B cell (primary cell): ENCODE data around the gene MED27. TPM values are rescaled to one million over a fixed set of nuclear protein-coding genes. Genes with fewer than 3 reads are reported as not detected.

Source experiments
- ATAC-seq: fragments of 200-7000 bp; cut with Tn5 transposase; one replicate; pipeline ENCODE4 v1.10.0; 2021; ENCODE audit warnings: low read depth, mild to moderate bottlenecking, moderate number of reproducible peaks, moderate library complexity
- CTCF ChIA-PET: fragments of 350-600 bp; sonication (Branson Sonifier 250); formaldehyde crosslinking; loops from one replicate; lab custom pipeline; 2021; ENCODE audit warnings: antibody characterized with exemption, inconsistent platforms; lab: Charles Lee
- POLR2A ChIA-PET: fragments of 350-600 bp; sonication (Branson Sonifier 250); formaldehyde crosslinking; loops from one replicate; lab custom pipeline; 2021; ENCODE audit warnings: antibody characterized with exemption; lab: Charles Lee
- DNase-seq: peaks from one replicate; pipeline ENCODE4 v3.0.0; 2013
- H2AFZ ChIP-seq: 2 replicates; pipeline ENCODE4 v1.6.1; 2012; ENCODE audit warnings: mild to moderate bottlenecking, low read depth, low read length; ENCODE audit not compliant: insufficient read depth, poor library complexity, severe bottlenecking
- H3K27ac ChIP-seq, 2 donors: 1 replicate in 1 of 2; 2 replicates in 1 of 2; pipeline ENCODE4 v1.5.1; 2012 to 2013; ENCODE audit warnings: low read length in 2 of 2, mild to moderate bottlenecking in 2 of 2, moderate library complexity in 1 of 2
- H3K27me3 ChIP-seq, 4 experiments: fragments of 200-600 bp in 1 of 4; sonication (generic) in 1 of 4; replicated peaks in 1 of 4; 1 replicate in 2 of 4; 2 replicates in 2 of 4; pipeline versions ENCODE4 v1.6.1 to v1.7.0; 2013 to 2016; ENCODE audit warnings: low read length in 3 of 4, mild to moderate bottlenecking in 2 of 4, mixed read lengths in 1 of 4, moderate library complexity in 1 of 4; ENCODE audit not compliant: insufficient read depth in 4 of 4, control insufficient read depth in 3 of 4; ENCODE audit errors: control extremely low read depth in 1 of 4
- H3K36me3 ChIP-seq, 2 experiments: replicated peaks in 1 of 2; 1 replicate in 1 of 2; 2 replicates in 1 of 2; pipeline versions ENCODE4 v1.6.1 to v1.7.1; 2013; ENCODE audit warnings: low read length in 1 of 2; ENCODE audit not compliant: insufficient read depth in 2 of 2, control insufficient read depth in 1 of 2; ENCODE audit errors: control extremely low read depth in 1 of 2, extremely low read depth in 1 of 2
- H3K4me1 ChIP-seq, 2 donors: fragments of 200-600 bp in 1 of 2; sonication (generic) in 1 of 2; 1 replicate in 1 of 2; 2 replicates in 1 of 2; pipeline versions ENCODE4 v1.5.1 to v1.6.1; 2013 to 2017; ENCODE audit warnings: low read length in 2 of 2; ENCODE audit not compliant: control insufficient read depth in 2 of 2, insufficient read depth in 2 of 2
- H3K4me2 ChIP-seq: replicated peaks from 2 replicates; pipeline ENCODE3; 2012; ENCODE audit warnings: mild to moderate bottlenecking, low read depth, low read length; ENCODE audit not compliant: poor library complexity, severe bottlenecking
- H3K4me3 ChIP-seq, 5 experiments: fragments of 200-600 bp in 1 of 5; sonication (generic) in 1 of 5; 1 replicate in 3 of 5; 2 replicates in 2 of 5; pipeline versions ENCODE4 v1.5.1 to v1.7.0; 2011 to 2016; ENCODE audit warnings: low read length in 4 of 5, mild to moderate bottlenecking in 4 of 5, low read depth in 2 of 5, control low read depth in 1 of 5, moderate library complexity in 1 of 5; ENCODE audit not compliant: insufficient read depth in 1 of 5; ENCODE audit errors: control extremely low read depth in 1 of 5, extremely low read depth in 1 of 5
- H3K79me2 ChIP-seq: fragments of 200-600 bp; sonication (generic); one replicate; pipeline ENCODE4 v1.6.0; 2016; ENCODE audit warnings: low read length; ENCODE audit not compliant: control insufficient read depth, insufficient read depth
- H3K9ac ChIP-seq: fragments of 200-600 bp; sonication (generic); 2 replicates; pipeline ENCODE4 v1.6.1; 2017; ENCODE audit warnings: mild to moderate bottlenecking, low read length, moderate library complexity
- H3K9me3 ChIP-seq, 3 donors: one replicate each; pipeline versions ENCODE4 v1.6.1 to v1.7.1; 2013; ENCODE audit warnings: low read length in 2 of 3; ENCODE audit not compliant: control insufficient read depth in 2 of 3, insufficient read depth in 1 of 3; ENCODE audit errors: control extremely low read depth in 1 of 3
- H4K20me1 ChIP-seq: 2 replicates; pipeline ENCODE4 v1.6.0; 2012; ENCODE audit warnings: mild to moderate bottlenecking, low read length; ENCODE audit not compliant: insufficient read depth, control insufficient read depth, poor library complexity, severe bottlenecking
- H3K27ac Mint-ChIP-seq: one replicate; pipeline ENCODE4 v1.8.0; 2021; ENCODE audit warnings: mixed read lengths
- H3K27me3 Mint-ChIP-seq: one replicate; pipeline ENCODE4 v1.8.0; 2021; ENCODE audit warnings: mixed read lengths
- H3K4me1 Mint-ChIP-seq: one replicate; pipeline ENCODE4 v1.8.0; 2021; ENCODE audit warnings: mixed read lengths
- H3K4me3 Mint-ChIP-seq: one replicate; pipeline ENCODE4 v1.8.0; 2021; ENCODE audit warnings: mixed read lengths
- H3K9me3 Mint-ChIP-seq: one replicate; pipeline ENCODE4 v1.8.0; 2022; ENCODE audit warnings: mixed read lengths; ENCODE audit not compliant: insufficient read depth
- EZH2 ChIP-seq: IDR thresholded peaks from 2 replicates; pipeline ENCODE4 v1.6.1; 2012; ENCODE audit warnings: borderline replicate concordance, low read depth, mild to moderate bottlenecking, moderate library complexity, low read length; ENCODE audit not compliant: insufficient read depth, poor library complexity, severe bottlenecking
- WGBS: methylation state at CpG from one replicate; pipeline ENCODE4 v1.1.5; 2013; ENCODE audit warnings: missing lambda C conversion rate; ENCODE audit not compliant: insufficient coverage; 5-methylcytosine and 5-hydroxymethylcytosine counted together
- intact Hi-C: fragments of 100-400 bp; cut with micrococcal nuclease; formaldehyde crosslinking; loops from one replicate; pipeline ENCODE4 v1.10.0; 2022
- polyA plus RNA-seq: library from polyadenylated mRNA; depleted of rRNA; stranded (reverse); fragments of >200 nt; gene quantifications from 2 replicates; pipeline ENCODE4 v1.2.3, GENCODE V29; 2012
- total RNA-seq, 2 donors: library from RNA; stranded (reverse); fragments of 120-200 nt in 1 of 2; gene quantifications; 1 replicate in 1 of 2; 2 replicates in 1 of 2; pipeline versions ENCODE4 v1.2.3 to v1.2.4, GENCODE V29; 2013 to 2022
- TF ChIP-seq, protein P1 (sequence below): fragments of 200-600 bp; IDR thresholded peaks from one replicate; pipeline ENCODE4 v1.8.0; 2022; ENCODE audit warnings: antibody characterized with exemption, mild to moderate bottlenecking

The MED27 gene
- total and polyA plus RNA-seq, 2 donors (not counting 1 experiment from before 2014, with no cell fraction given) = 17.4 to 17.7 TPM

DNA sequence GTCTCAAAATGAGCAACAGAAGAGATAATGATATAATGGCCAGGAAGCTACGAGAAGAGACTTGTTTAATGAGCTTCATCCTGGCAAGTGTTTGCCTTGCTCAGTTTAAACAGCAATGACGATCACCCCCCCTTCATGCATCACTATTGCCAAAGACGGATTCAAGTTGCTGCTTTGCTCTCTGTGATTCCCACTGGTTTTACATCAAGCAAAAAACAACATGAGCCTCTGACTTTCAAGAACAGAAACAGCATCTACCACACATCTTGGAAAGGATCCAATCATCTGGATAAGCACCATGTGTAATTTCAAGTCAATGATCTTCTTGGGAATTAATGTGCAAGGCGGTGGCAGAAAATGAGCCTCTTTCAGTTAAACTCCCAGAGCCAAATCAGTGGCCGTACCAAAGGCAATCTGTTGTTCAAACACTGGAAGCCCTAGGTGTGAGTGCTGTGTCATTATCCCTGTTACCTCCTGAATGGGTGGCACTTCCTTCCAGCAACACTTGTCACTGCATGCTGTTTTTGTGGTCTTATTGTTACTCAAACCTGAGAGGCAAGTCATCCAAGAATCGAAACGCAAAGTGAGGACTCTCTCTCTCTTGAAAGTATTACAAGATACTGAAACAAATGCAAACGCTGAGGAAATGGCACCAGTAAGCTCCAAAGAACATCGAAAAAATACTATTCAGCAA lies 72.8 kb downstream of the MED27 start:
- H3K27ac ChIP-seq = no peak overlapping the region
- peaks cover 17% of the 10 kb centered on the region for H3K79me2 ChIP-seq
- peaks cover 9 to 10% of the 10 kb centered on the region in 2 donors for H3K4me1 ChIP-seq
- peaks cover 26% of the 10 kb centered on the region for H4K20me1 ChIP-seq
- no peaks in the 10 kb centered on the region for H3K9me3 ChIP-seq
- no peak overlapping the region for H3K4me3 ChIP-seq
- ChIA-PET CTCF (no interaction called here), POLR2A (no interaction called here)
- ATAC-seq (no peak), DNase-seq (no peak)
- 74% methylated on average over 6 of the region's 9 CpGs for WGBS
- H3K27me3 ChIP-seq = no peaks in the 10 kb centered on the region
- H2AFZ ChIP-seq = no peak overlapping the region
- H3K4me2 ChIP-seq = no peak overlapping the region
- no peak overlapping the region for H3K9ac ChIP-seq
- H3K27ac Mint-ChIP-seq = no peak overlapping the region
- peaks cover 0 to 7% of the 10 kb centered on the region in 2 experiments for H3K36me3 ChIP-seq
- no peak overlapping the region for H3K4me3 Mint-ChIP-seq
- no peaks in the 10 kb centered on the region for H3K9me3 Mint-ChIP-seq
- intact Hi-C loops = no loop called here
- H3K4me1 Mint-ChIP-seq = peaks cover 24% of the 10 kb centered on the region
- H3K27me3 Mint-ChIP-seq = no peaks in the 10 kb centered on the region
- no peak for TF ChIP-seq EZH2
- TF ChIP-seq, protein P1, sequence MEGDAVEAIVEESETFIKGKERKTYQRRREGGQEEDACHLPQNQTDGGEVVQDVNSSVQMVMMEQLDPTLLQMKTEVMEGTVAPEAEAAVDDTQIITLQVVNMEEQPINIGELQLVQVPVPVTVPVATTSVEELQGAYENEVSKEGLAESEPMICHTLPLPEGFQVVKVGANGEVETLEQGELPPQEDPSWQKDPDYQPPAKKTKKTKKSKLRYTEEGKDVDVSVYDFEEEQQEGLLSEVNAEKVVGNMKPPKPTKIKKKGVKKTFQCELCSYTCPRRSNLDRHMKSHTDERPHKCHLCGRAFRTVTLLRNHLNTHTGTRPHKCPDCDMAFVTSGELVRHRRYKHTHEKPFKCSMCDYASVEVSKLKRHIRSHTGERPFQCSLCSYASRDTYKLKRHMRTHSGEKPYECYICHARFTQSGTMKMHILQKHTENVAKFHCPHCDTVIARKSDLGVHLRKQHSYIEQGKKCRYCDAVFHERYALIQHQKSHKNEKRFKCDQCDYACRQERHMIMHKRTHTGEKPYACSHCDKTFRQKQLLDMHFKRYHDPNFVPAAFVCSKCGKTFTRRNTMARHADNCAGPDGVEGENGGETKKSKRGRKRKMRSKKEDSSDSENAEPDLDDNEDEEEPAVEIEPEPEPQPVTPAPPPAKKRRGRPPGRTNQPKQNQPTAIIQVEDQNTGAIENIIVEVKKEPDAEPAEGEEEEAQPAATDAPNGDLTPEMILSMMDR = no peak

- POLR2A ChIA-PET = no interaction called here
Measured at GRCh38 chr9:132005899-132006298, 73.8 kb downstream of the MED27 start.

More at GRCh38 chr9:132005899-132006298, 73.8 kb downstream of the MED27 start:
- DNase-seq (no peak), ATAC-seq (no peak)
- Histone ChIP-seq H3K79me2 (peaks cover 17% of the 10 kb centered on the region), H2AFZ (no peak overlapping the region), H3K4me2 (no peak overlapping the region), H4K20me1 (peaks cover 26% of the 10 kb centered on the region), H3K4me1 (peaks cover 9 to 10% of the 10 kb centered on the region in 2 donors), H3K4me3 (no peak overlapping the region), H3K36me3 (peaks cover 1 to 7% of the 10 kb centered on the region in 2 experiments), H3K27me3 (no peaks in the 10 kb centered on the region), H3K27ac (no peak overlapping the region), H3K9ac (no peak overlapping the region), H3K9me3 (peaks cover 0 to 1% (median 0%) of the 10 kb centered on the region in 3 donors)
- Mint-ChIP-seq H3K27me3 (no peaks in the 10 kb centered on the region), H3K27ac (no peak overlapping the region), H3K4me1 (peaks cover 24% of the 10 kb centered on the region), H3K9me3 (no peaks in the 10 kb centered on the region), H3K4me3 (no peak overlapping the region)
- CTCF ChIA-PET = no interaction called here
- TF ChIP-seq, protein P1 = no peak
- no peak for TF ChIP-seq EZH2
- intact Hi-C loops = no loop called here
- WGBS = 39% methylated on average over 4 of the region's 6 CpGs
